BLaER1 treated with 17β-estradiol and CSF1 and Interleukin-3, amounts not matched to agents 10 nM and 100 nM (cell line): ENCODE measurements around the gene MRC2.

Experiments used
- H3K27ac ChIP-seq, 11 experiments: shearing (Covaris generic); formaldehyde crosslinking; 2 replicates each; pipeline ENCODE4 v1.8.1; 2022
- H3K27me3 ChIP-seq, 11 experiments: shearing (Covaris generic); formaldehyde crosslinking; 2 replicates each; pipeline ENCODE4 v1.8.1; 2022
- H3K36me3 ChIP-seq, 11 experiments: shearing (Covaris generic); formaldehyde crosslinking; 2 replicates each; pipeline ENCODE4 v1.8.1; 2022
- H3K4me1 ChIP-seq, 10 experiments: shearing (Covaris generic); formaldehyde crosslinking; 2 replicates each; pipeline ENCODE4 v1.8.1; 2022
- H3K4me2 ChIP-seq, 11 experiments: shearing (Covaris generic); formaldehyde crosslinking; 2 replicates each; pipeline ENCODE4 v1.8.1; 2022
- H3K4me3 ChIP-seq, 10 experiments: shearing (Covaris generic); formaldehyde crosslinking; 2 replicates each; pipeline ENCODE4 v1.8.1; 2022
- H3K9ac ChIP-seq, 11 experiments: shearing (Covaris generic); formaldehyde crosslinking; 2 replicates each; pipeline ENCODE4 v1.8.1; 2022
- H3K9me3 ChIP-seq, 11 experiments: shearing (Covaris generic); formaldehyde crosslinking; replicated peaks in 1 of 11; 2 replicates each; pipeline ENCODE4 v1.8.1; 2022
- H4K20me1 ChIP-seq, 11 experiments: shearing (Covaris generic); formaldehyde crosslinking; 2 replicates each; pipeline ENCODE4 v1.8.1; 2022
- Cebpa-rat ChIP-seq, 11 experiments: shearing (Covaris generic); IDR thresholded peaks; 2 replicates each; pipeline ENCODE4 v1.8.1; 2022

MRC2 gene

GRCh38 chr17:62705778-62706597 lies 78.5 kb downstream of the MRC2 start:
- peaks cover 15 to 40% (median 37%) of the 10 kb centered on the region in 10 experiments for H3K4me1 ChIP-seq
- peaks cover 8 to 19% (median 11%) of the 10 kb centered on the region in 11 experiments; a peak in 16 of 22 replicates for H3K9me3 ChIP-seq
- H4K20me1 ChIP-seq, result 0 out of 22 replicates have a peak, but pooled peaks cover 0 to 5% (median 0%) of the 10 kb centered on the region in 11 experiments
- H3K4me2 ChIP-seq, result peak overlapping the region in 6 of 11 experiments; percentile 92 to 97 (median 96); a peak in 9 of 22 replicates
- no peak overlapping the region for H3K4me3 ChIP-seq
- peaks cover 0 to 12% (median 0%) of the 10 kb centered on the region in 11 experiments; a peak in 3 of 22 replicates for H3K27me3 ChIP-seq
- H3K9ac ChIP-seq, result no peak overlapping the region
- TF ChIP-seq Cebpa-rat (IDR thresholded peaks at IDR 0.05), result no peak
- no peaks in the 10 kb centered on the region for H3K36me3 ChIP-seq
- H3K27ac ChIP-seq, result no peak overlapping the region

- Histone ChIP-seq H4K20me1 (0 out of 22 replicates have a peak, but pooled peaks cover 0 to 10% (median 0%) of the 10 kb centered on the region in 11 experiments), H3K27me3 (peaks cover 0 to 12% (median 0%) of the 10 kb centered on the region in 11 experiments; a peak in 3 of 22 replicates), H3K4me1 (peaks cover 15 to 39% (median 34%) of the 10 kb centered on the region in 10 experiments), H3K4me2 (no peak overlapping the region), H3K27ac (no peak overlapping the region), H3K9ac (no peak overlapping the region), H3K4me3 (no peak overlapping the region), H3K36me3 (no peaks in the 10 kb centered on the region), H3K9me3 (peaks cover 8 to 19% (median 11%) of the 10 kb centered on the region in 11 experiments; a peak in 16 of 22 replicates)
- no peak for TF ChIP-seq Cebpa-rat (IDR thresholded peaks at IDR 0.05)
Observed at GRCh38 chr17:62706598-62707424, 79.3 kb downstream of the MRC2 start.

GRCh38 chr17:62707425-62707739 lies 79.9 kb downstream of the MRC2 start:
- TF ChIP-seq Cebpa-rat (IDR thresholded peaks at IDR 0.05), result no peak
- Histone ChIP-seq H3K4me2 (no peak overlapping the region), H3K27me3 (peaks cover 0 to 12% (median 0%) of the 10 kb centered on the region in 11 experiments; a peak in 3 of 22 replicates), H3K4me3 (no peak overlapping the region), H3K36me3 (no peaks in the 10 kb centered on the region), H3K9me3 (peaks cover 8 to 19% (median 11%) of the 10 kb centered on the region in 11 experiments; a peak in 16 of 22 replicates), H4K20me1 (0 out of 22 replicates have a peak, but pooled peaks cover 0 to 10% (median 0%) of the 10 kb centered on the region in 11 experiments), H3K4me1 (peaks cover 15 to 43% (median 38%) of the 10 kb centered on the region in 10 experiments), H3K9ac (no peak overlapping the region), H3K27ac (no peak overlapping the region)

GRCh38 chr17:62708587-62708986 lies 81.1 kb downstream of the MRC2 start:
- H3K36me3 ChIP-seq, result no peaks in the 10 kb centered on the region
- peaks cover 0 to 12% (median 0%) of the 10 kb centered on the region in 11 experiments; a peak in 3 of 22 replicates for H3K27me3 ChIP-seq
- no peak overlapping the region for H3K4me3 ChIP-seq
- H3K4me2 ChIP-seq, result no peak overlapping the region
- H3K4me1 ChIP-seq, result peaks cover 7 to 46% (median 40%) of the 10 kb centered on the region in 10 experiments
- 0 out of 22 replicates have a peak, but pooled peaks cover 0 to 5% (median 0%) of the 10 kb centered on the region in 11 experiments for H4K20me1 ChIP-seq
- H3K9ac ChIP-seq, result no peak overlapping the region
- no peak for TF ChIP-seq Cebpa-rat (IDR thresholded peaks at IDR 0.05)
- H3K27ac ChIP-seq, result no peak overlapping the region
- peaks cover 8 to 19% (median 11%) of the 10 kb centered on the region in 11 experiments; a peak in 16 of 22 replicates for H3K9me3 ChIP-seq

GRCh38 chr17:62712171-62712581 lies 84.7 kb downstream of the MRC2 start:
- Histone ChIP-seq H3K36me3 (no peaks in the 10 kb centered on the region), H3K9me3 (peaks cover 8 to 19% (median 11%) of the 10 kb centered on the region in 11 experiments; a peak in 16 of 22 replicates), H3K4me1 (peaks cover 12 to 64% (median 59%) of the 10 kb centered on the region in 10 experiments), H4K20me1 (0 out of 22 replicates have a peak, but pooled peaks cover 0 to 5% (median 0%) of the 10 kb centered on the region in 11 experiments), H3K27me3 (0 out of 22 replicates have a peak, but pooled peaks cover 0 to 4% (median 0%) of the 10 kb centered on the region in 11 experiments), H3K4me2 (peak overlapping the region; percentile 29 to 81 (median 65)), H3K27ac (peak overlapping the region in 2 of 11 experiments; percentile 1 to 38; a peak in 1 of 22 replicates), H3K9ac (peak overlapping the region in 3 of 11 experiments; percentile 7 to 34 (median 14); a peak in 1 of 22 replicates), H3K4me3 (no peak overlapping the region)
- TF ChIP-seq Cebpa-rat (IDR thresholded peaks at IDR 0.05), result no peak

GRCh38 chr17:62713086-62713881 lies 85.8 kb downstream of the MRC2 start:
- Histone ChIP-seq H3K9me3 (peaks cover 6 to 9% (median 8%) of the 10 kb centered on the region in 11 experiments; a peak in 16 of 22 replicates), H3K27ac (no peak overlapping the region), H4K20me1 (0 out of 22 replicates have a peak, but pooled peaks cover 0 to 5% (median 0%) of the 10 kb centered on the region in 11 experiments), H3K36me3 (no peaks in the 10 kb centered on the region), H3K4me1 (peaks cover 12 to 75% (median 70%) of the 10 kb centered on the region in 10 experiments), H3K4me2 (peak overlapping the region in 6 of 11 experiments; percentile 35 to 81 (median 76); a peak in 10 of 22 replicates), H3K27me3 (peaks cover 0 to 7% (median 0%) of the 10 kb centered on the region in 11 experiments; a peak in 1 of 22 replicates), H3K9ac (no peak overlapping the region), H3K4me3 (no peak overlapping the region)
- no peak for TF ChIP-seq Cebpa-rat (IDR thresholded peaks at IDR 0.05)

GRCh38 chr17:62714016-62714777 lies 86.7 kb downstream of the MRC2 start:
- Histone ChIP-seq H3K9me3 (peaks cover 0 to under 1% (median 0%) of the 10 kb centered on the region in 11 experiments; a peak in 1 of 22 replicates), H4K20me1 (0 out of 22 replicates have a peak, but pooled peaks cover 0 to 5% (median 0%) of the 10 kb centered on the region in 11 experiments), H3K27ac (no peak overlapping the region), H3K9ac (no peak overlapping the region), H3K4me1 (peaks cover 12 to 82% (median 77%) of the 10 kb centered on the region in 10 experiments), H3K4me3 (no peak overlapping the region), H3K27me3 (peaks cover 0 to 9% (median 0%) of the 10 kb centered on the region in 11 experiments; a peak in 1 of 22 replicates), H3K36me3 (no peaks in the 10 kb centered on the region), H3K4me2 (peak overlapping the region in 9 of 11 experiments; percentile 61 to 81 (median 76); a peak in 12 of 22 replicates)
- no peak for TF ChIP-seq Cebpa-rat (IDR thresholded peaks at IDR 0.05)
